HCT116 (cell line): ENCODE data around the gene SLC43A3. TPM values are rescaled to one million over a fixed set of nuclear protein-coding genes. Genes with fewer than 3 reads are reported as not detected.

Experiments
- ATAC-seq: fragments of 200-7000 bp; cut with Tn5 transposase; 2 replicates; pipeline ENCODE4 v1.9.1; 2020; ENCODE audit warnings: mild to moderate bottlenecking, moderate library complexity
- BruUV-seq: library from RNA; stranded (reverse); fragments of 400-500 nt; replicated peaks from 2 replicates; lab custom pipeline; 2021; lab: Mats Ljungman, UMichigan
- CTCF ChIA-PET: fragments of 300-600 bp; sonication (Branson Sonifier 250); formaldehyde crosslinking; loops from one replicate; lab custom pipeline; 2021; ENCODE audit warnings: antibody characterized with exemption; lab: Charles Lee
- POLR2A ChIA-PET: fragments of 300-600, 350-600 bp; sonication (Branson Sonifier 250); formaldehyde crosslinking; loops from one replicate; lab custom pipeline; 2021; ENCODE audit warnings: antibody characterized with exemption; lab: Charles Lee
- RAD21 ChIA-PET, 2 experiments: fragments of 300-600 bp; sonication (Branson Sonifier 250); formaldehyde crosslinking; loops; one replicate each; lab custom pipeline; 2023; ENCODE audit warnings: low total read pairs in 2 of 2; ENCODE audit not compliant: uncharacterized antibody in 2 of 2, unreplicated experiment in 2 of 2, low non-redundant PET in 1 of 2; lab: Charles Lee
- DNase-seq: peaks from one replicate; pipeline ENCODE4 v3.0.0-alpha.2; 2010; ENCODE audit warnings: low read depth, low spot score
- H2AFZ ChIP-seq: fragments of 200-600 bp; shearing (Covaris generic), sonication (generic); 2 replicates; pipeline ENCODE4 v1.6.1; 2017; ENCODE audit warnings: low read depth, mixed run types, mixed read lengths, antibody characterized with exemption, low read length; ENCODE audit not compliant: poor library complexity, severe bottlenecking
- H3K27ac ChIP-seq: 2 replicates; pipeline ENCODE4 v1.5.1; 2012; ENCODE audit warnings: low read depth, low read length
- H3K27me3 ChIP-seq: fragments of 200-600 bp; sonication (generic); 2 replicates; pipeline ENCODE4 v1.6.1; 2016; ENCODE audit warnings: mixed run types, low read length, mixed read lengths; ENCODE audit not compliant: insufficient read depth
- H3K36me3 ChIP-seq, 2 experiments: fragments of 200-500 bp in 1 of 2; fragments of 200-600 bp in 1 of 2; sonication (Bioruptor generic) in 1 of 2; sonication (generic) in 1 of 2; 2 replicates each; pipeline versions ENCODE4 v1.5.1 to v1.6.1; 2014 to 2016; ENCODE audit warnings: low read length in 2 of 2, inconsistent platforms in 1 of 2, mixed read lengths in 1 of 2, mixed run types in 1 of 2; ENCODE audit not compliant: insufficient read depth in 2 of 2, control insufficient read depth in 1 of 2
- H3K4me1 ChIP-seq, 2 experiments: fragments of 200-600 bp in 1 of 2; sonication (generic) in 1 of 2; 2 replicates each; pipeline versions ENCODE4 v1.5.1 to v1.6.1; 2012 to 2017; ENCODE audit warnings: low read length in 2 of 2, inconsistent platforms in 1 of 2, mild to moderate bottlenecking in 1 of 2, mixed read lengths in 1 of 2, mixed run types in 1 of 2, moderate library complexity in 1 of 2; ENCODE audit not compliant: insufficient read depth in 2 of 2, control insufficient read depth in 1 of 2
- H3K4me2 ChIP-seq: fragments of 200-600 bp; sonication (generic); 2 replicates; pipeline ENCODE4 v1.6.1; 2017; ENCODE audit warnings: mixed run types, low read length, mixed read lengths
- H3K4me3 ChIP-seq, 2 experiments: fragments of 200-600 bp in 1 of 2; sonication (generic) in 1 of 2; replicated peaks in 1 of 2; 2 replicates each; pipeline ENCODE4 v1.5.1; 2011 to 2016; ENCODE audit warnings: low read length in 2 of 2, control low read depth in 1 of 2, low read depth in 1 of 2, mild to moderate bottlenecking in 1 of 2, mixed read lengths in 1 of 2, mixed run types in 1 of 2
- H3K79me2 ChIP-seq: fragments of 200-600 bp; sonication (generic); 2 replicates; pipeline ENCODE4 v1.6.1; 2017; ENCODE audit warnings: mild to moderate bottlenecking, mixed run types, low read length, moderate library complexity, mixed read lengths; ENCODE audit not compliant: insufficient read depth
- H3K9ac ChIP-seq: fragments of 200-600 bp; sonication (generic); 2 replicates; pipeline ENCODE4 v1.6.1; 2016; ENCODE audit warnings: low read length, mixed read lengths
- H3K9me2 ChIP-seq: fragments of 200-600 bp; sonication (generic), shearing (Covaris generic); 2 replicates; pipeline ENCODE4 v1.6.1; 2017; ENCODE audit warnings: mixed run types, mild to moderate bottlenecking, moderate library complexity; ENCODE audit not compliant: insufficient read depth
- H3K9me3 ChIP-seq, 2 experiments: fragments of 200-500 bp in 1 of 2; fragments of 200-600 bp in 1 of 2; sonication (Bioruptor generic) in 1 of 2; sonication (generic) in 1 of 2; 2 replicates each; pipeline ENCODE4 v1.6.1; 2014 to 2017; ENCODE audit warnings: low read length in 2 of 2, mixed read lengths in 2 of 2, inconsistent platforms in 1 of 2, low read depth in 1 of 2, mild to moderate bottlenecking in 1 of 2, mixed run types in 1 of 2, moderate library complexity in 1 of 2; ENCODE audit not compliant: control insufficient read depth in 1 of 2, insufficient read depth in 1 of 2
- H4K20me1 ChIP-seq: fragments of 200-600 bp; sonication (generic), shearing (Covaris generic); 2 replicates; pipeline ENCODE4 v1.6.1; 2017; ENCODE audit warnings: mixed run types, mild to moderate bottlenecking, moderate library complexity; ENCODE audit not compliant: insufficient read depth
- CEBPB ChIP-seq: IDR thresholded peaks from 2 replicates; pipeline ENCODE4 v1.6.1; 2012; ENCODE audit warnings: low read depth
- ELF1 ChIP-seq: IDR thresholded peaks from 2 replicates; pipeline ENCODE4 v1.6.1; 2012; ENCODE audit warnings: low read depth, borderline replicate concordance
- EZH2phosphoT487 ChIP-seq: fragments of 200-600 bp; IDR thresholded peaks from 2 replicates; pipeline ENCODE4 v1.6.1; 2018; ENCODE audit warnings: antibody characterized with exemption, borderline replicate concordance
- JUND ChIP-seq: IDR thresholded peaks from 2 replicates; pipeline ENCODE4 v1.6.1; 2012
- POLR2A ChIP-seq: IDR thresholded peaks from 2 replicates; pipeline ENCODE4 v1.7.0; 2011; ENCODE audit warnings: borderline replicate concordance; ENCODE audit not compliant: insufficient read depth, insufficient read length; ENCODE audit errors: extremely low read depth
- POLR2AphosphoS5 ChIP-seq: IDR thresholded peaks from 2 replicates; pipeline ENCODE4 v1.6.1; 2011; ENCODE audit warnings: mild to moderate bottlenecking, low read depth, low read length, moderate library complexity
- RAD21 ChIP-seq: IDR thresholded peaks from 2 replicates; pipeline ENCODE4 v1.6.1; 2012; ENCODE audit warnings: low read depth, mild to moderate bottlenecking
- SIN3A ChIP-seq: IDR thresholded peaks from 2 replicates; pipeline ENCODE4 v1.6.1; 2012; ENCODE audit warnings: low read depth
- SRF ChIP-seq: IDR thresholded peaks from 2 replicates; pipeline ENCODE4 v1.6.1; 2012; ENCODE audit warnings: low read depth
- ZFX ChIP-seq: fragments of 450-650 bp; IDR thresholded peaks from 2 replicates; pipeline ENCODE4 v1.6.1; 2017
- intact Hi-C: fragments of 100-400 bp; cut with micrococcal nuclease; formaldehyde crosslinking; loops from 2 replicates; pipeline ENCODE4 v1.10.0; 2022
- total RNA-seq: library from RNA; stranded (reverse); gene quantifications from one replicate; pipeline ENCODE4 v1.2.1, GENCODE V29; 2021; ENCODE audit not compliant: unreplicated experiment
- TF ChIP-seq, protein P1 (sequence below): IDR thresholded peaks from 2 replicates; pipeline ENCODE4 v1.6.1; 2011; ENCODE audit warnings: mild to moderate bottlenecking, low read length, moderate library complexity; ENCODE audit not compliant: insufficient replicate concordance; ENCODE audit errors: extremely low read depth
- TF ChIP-seq, protein P2 (sequence below), 3 experiments: fragments of 200-600 bp in 1 of 3; sonication (generic) in 1 of 3; IDR thresholded peaks in 2 of 3; conservative IDR thresholded peaks in 1 of 3; 2 replicates each; pipeline ENCODE4 v1.5.1; 2012 to 2017; ENCODE audit warnings: low read depth in 2 of 3, low read length in 2 of 3, antibody characterized with exemption in 1 of 3, borderline replicate concordance in 1 of 3, control low read depth in 1 of 3, mild to moderate bottlenecking in 1 of 3, mixed read lengths in 1 of 3, mixed run types in 1 of 3, moderate library complexity in 1 of 3; ENCODE audit not compliant: insufficient read depth in 1 of 3
- TF ChIP-seq, protein P3 (sequence below): IDR thresholded peaks from 2 replicates; pipeline ENCODE4 v1.6.1; 2012

Gene SLC43A3
- total RNA-seq, 1 experiment from 2014 or later: 36.9 TPM

DNA sequence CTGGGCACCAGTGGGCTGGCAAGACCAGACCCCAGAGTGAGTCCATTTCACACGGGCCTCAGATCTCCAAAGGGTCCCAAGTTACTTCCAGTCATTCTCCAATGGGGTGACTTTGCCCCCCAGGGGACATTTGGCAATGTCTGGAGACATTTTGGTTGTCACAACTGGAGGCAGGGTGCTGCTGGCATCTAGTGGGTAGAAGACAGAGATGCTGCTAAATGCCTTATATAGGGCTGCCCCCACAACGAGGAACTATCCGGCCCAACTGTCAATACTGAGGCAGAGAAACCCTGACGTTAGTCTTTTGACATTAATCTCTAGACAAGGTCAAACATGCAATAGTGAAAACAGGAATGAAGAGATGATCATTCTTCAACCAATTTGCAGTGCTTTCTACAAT lies 39.8 kb upstream of the SLC43A3 start:
- Histone ChIP-seq H3K4me3 (no peak overlapping the region), H3K9ac (no peak overlapping the region), H3K4me2 (no peak overlapping the region), H3K4me1 (peaks cover 0 to 1% of the 10 kb centered on the region in 2 experiments; a peak in 1 of 4 replicates), H2AFZ (no peak overlapping the region), H3K27ac (no peak overlapping the region), H4K20me1 (no peaks in the 10 kb centered on the region), H3K9me2 (no peaks in the 10 kb centered on the region), H3K27me3 (no peaks in the 10 kb centered on the region), H3K79me2 (no peaks in the 10 kb centered on the region), H3K9me3 (no peaks in the 10 kb centered on the region), H3K36me3 (peaks cover 0 to 5% of the 10 kb centered on the region in 2 experiments; a peak in 2 of 4 replicates)
- DNase-seq (no peak), ATAC-seq (no peak)
- CTCF ChIA-PET: no interaction called here
- RAD21 ChIA-PET: no interaction called here
- intact Hi-C loops: no loop called here
- POLR2A ChIA-PET: no interaction called here
- TF ChIP-seq POLR2A (no peak), POLR2AphosphoS5 (no peak), ZFX (no peak)
- TF ChIP-seq, protein P1, sequence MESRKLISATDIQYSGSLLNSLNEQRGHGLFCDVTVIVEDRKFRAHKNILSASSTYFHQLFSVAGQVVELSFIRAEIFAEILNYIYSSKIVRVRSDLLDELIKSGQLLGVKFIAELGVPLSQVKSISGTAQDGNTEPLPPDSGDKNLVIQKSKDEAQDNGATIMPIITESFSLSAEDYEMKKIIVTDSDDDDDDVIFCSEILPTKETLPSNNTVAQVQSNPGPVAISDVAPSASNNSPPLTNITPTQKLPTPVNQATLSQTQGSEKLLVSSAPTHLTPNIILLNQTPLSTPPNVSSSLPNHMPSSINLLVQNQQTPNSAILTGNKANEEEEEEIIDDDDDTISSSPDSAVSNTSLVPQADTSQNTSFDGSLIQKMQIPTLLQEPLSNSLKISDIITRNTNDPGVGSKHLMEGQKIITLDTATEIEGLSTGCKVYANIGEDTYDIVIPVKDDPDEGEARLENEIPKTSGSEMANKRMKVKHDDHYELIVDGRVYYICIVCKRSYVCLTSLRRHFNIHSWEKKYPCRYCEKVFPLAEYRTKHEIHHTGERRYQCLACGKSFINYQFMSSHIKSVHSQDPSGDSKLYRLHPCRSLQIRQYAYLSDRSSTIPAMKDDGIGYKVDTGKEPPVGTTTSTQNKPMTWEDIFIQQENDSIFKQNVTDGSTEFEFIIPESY: no peak
- BruUV-seq: no TSS peak

DNA sequence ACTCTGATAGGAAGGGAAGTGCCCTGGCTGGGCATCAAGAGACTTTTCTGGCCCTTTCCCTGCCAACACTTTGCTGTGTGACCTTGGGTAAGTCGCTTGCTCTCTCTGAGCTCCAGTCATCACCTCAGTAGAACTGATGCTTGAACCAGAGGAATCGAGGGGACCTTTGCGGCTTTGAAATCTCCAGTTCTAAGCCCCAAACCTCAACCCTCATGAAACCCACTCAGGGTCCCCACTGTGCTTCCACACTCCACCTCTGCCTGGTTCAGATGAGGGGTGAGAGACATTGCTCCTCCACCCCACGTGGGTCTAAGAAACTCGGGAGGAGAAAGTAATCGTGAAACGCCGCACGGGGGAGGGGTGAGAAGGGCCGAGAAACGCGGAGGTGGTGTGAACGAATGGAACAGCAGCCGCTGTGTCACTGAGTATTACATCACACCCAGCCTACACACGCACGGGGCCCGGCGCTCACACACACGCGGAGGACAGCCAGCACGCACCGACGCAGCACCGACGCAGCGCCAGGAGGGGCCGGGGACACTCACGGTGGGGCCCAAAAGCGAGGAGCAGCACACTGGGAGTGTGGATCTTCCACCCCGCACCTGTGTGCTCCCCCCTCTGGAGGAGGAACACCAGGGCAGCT lies 37.7 kb upstream of the SLC43A3 start:
- ATAC-seq (no peak), DNase-seq (no peak)
- RAD21 ChIA-PET: no interaction called here
- Histone ChIP-seq H3K79me2 (no peaks in the 10 kb centered on the region), H3K4me3 (no peak overlapping the region), H3K36me3 (peaks cover 0 to 2% of the 10 kb centered on the region in 2 experiments; a peak in 2 of 4 replicates), H3K4me2 (no peak overlapping the region), H3K9ac (no peak overlapping the region), H3K4me1 (peaks cover 3 to 16% of the 10 kb centered on the region in 2 experiments; a peak in 3 of 4 replicates), H4K20me1 (no peaks in the 10 kb centered on the region), H3K9me3 (no peaks in the 10 kb centered on the region), H2AFZ (no peak overlapping the region), H3K27me3 (no peaks in the 10 kb centered on the region), H3K9me2 (no peaks in the 10 kb centered on the region), H3K27ac (no peak overlapping the region)
- POLR2A ChIA-PET: no interaction called here
- CTCF ChIA-PET: no interaction called here
- no TSS peak for BruUV-seq
- intact Hi-C loops: no loop called here
- TF ChIP-seq JUND: no peak
- TF ChIP-seq EZH2phosphoT487: no peak
- TF ChIP-seq CEBPB: no peak
- TF ChIP-seq, protein P2, sequence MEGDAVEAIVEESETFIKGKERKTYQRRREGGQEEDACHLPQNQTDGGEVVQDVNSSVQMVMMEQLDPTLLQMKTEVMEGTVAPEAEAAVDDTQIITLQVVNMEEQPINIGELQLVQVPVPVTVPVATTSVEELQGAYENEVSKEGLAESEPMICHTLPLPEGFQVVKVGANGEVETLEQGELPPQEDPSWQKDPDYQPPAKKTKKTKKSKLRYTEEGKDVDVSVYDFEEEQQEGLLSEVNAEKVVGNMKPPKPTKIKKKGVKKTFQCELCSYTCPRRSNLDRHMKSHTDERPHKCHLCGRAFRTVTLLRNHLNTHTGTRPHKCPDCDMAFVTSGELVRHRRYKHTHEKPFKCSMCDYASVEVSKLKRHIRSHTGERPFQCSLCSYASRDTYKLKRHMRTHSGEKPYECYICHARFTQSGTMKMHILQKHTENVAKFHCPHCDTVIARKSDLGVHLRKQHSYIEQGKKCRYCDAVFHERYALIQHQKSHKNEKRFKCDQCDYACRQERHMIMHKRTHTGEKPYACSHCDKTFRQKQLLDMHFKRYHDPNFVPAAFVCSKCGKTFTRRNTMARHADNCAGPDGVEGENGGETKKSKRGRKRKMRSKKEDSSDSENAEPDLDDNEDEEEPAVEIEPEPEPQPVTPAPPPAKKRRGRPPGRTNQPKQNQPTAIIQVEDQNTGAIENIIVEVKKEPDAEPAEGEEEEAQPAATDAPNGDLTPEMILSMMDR (IDR thresholded peaks at IDR 0.05 in 2 of 3, conservative IDR thresholded peaks at IDR 0.05 in 1 of 3; ENCODE audit: borderline replicate concordance in 1 of 3, insufficient read depth in 1 of 3, low read depth in 2 of 3, low read length in 2 of 3): no peak
- TF ChIP-seq RAD21: no peak
- no peak for TF ChIP-seq ELF1
- TF ChIP-seq, protein P3, sequence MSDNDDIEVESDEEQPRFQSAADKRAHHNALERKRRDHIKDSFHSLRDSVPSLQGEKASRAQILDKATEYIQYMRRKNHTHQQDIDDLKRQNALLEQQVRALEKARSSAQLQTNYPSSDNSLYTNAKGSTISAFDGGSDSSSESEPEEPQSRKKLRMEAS: no peak
- no peak for TF ChIP-seq SIN3A
- no peak for TF ChIP-seq SRF
- no peak for TF ChIP-seq POLR2A
